GM12878 (cell line): ENCODE measurements around the gene LPIN3. TPM values are rescaled to one million over a fixed set of nuclear protein-coding genes. Genes with fewer than 3 reads are reported as not detected.

Experiments
- BHLHE40 ChIP-seq, 2 experiments: fragments of 450-650 bp in 1 of 2; IDR thresholded peaks; 2 replicates each; pipeline ENCODE4 v1.6.1; 2011 to 2017; ENCODE audit warnings: low read depth in 2 of 2, borderline replicate concordance in 1 of 2, improper control_type of control experiment in 1 of 2, low read length in 1 of 2, mild to moderate bottlenecking in 1 of 2
- CBFB ChIP-seq: IDR thresholded peaks from 2 replicates; pipeline ENCODE4 v1.6.1; 2016; ENCODE audit warnings: antibody characterized with exemption, low read depth
- DPF2 ChIP-seq: fragments of 450-650 bp; IDR thresholded peaks from 2 replicates; pipeline ENCODE4 v1.6.1; 2017; ENCODE audit warnings: mild to moderate bottlenecking
- GATAD2B ChIP-seq: fragments of 450-650 bp; conservative IDR thresholded peaks from 2 replicates; pipeline ENCODE4 v1.6.1; 2017; ENCODE audit warnings: low read depth, mild to moderate bottlenecking, moderate library complexity
- HDAC2 ChIP-seq: fragments of 200-600 bp; sonication (generic); IDR thresholded peaks from 2 replicates; pipeline ENCODE4 v1.6.1; 2017
- IKZF1 ChIP-seq: fragments of 450-650 bp; conservative IDR thresholded peaks from 2 replicates; pipeline ENCODE4 v1.6.1; 2017; ENCODE audit warnings: antibody characterized with exemption, mild to moderate bottlenecking
- MTA3 ChIP-seq: IDR thresholded peaks from 2 replicates; pipeline ENCODE4 v1.6.1; 2012; ENCODE audit warnings: low read length, inconsistent platforms, borderline replicate concordance
- NFXL1 ChIP-seq: fragments of 450-650 bp; IDR thresholded peaks from 2 replicates; pipeline ENCODE4 v1.6.1; 2017; ENCODE audit warnings: antibody characterized with exemption, mild to moderate bottlenecking, borderline replicate concordance
- NFYA ChIP-seq: IDR thresholded peaks from 2 replicates; pipeline ENCODE4 v1.6.1; 2011; ENCODE audit warnings: low read depth, mild to moderate bottlenecking, low read length, improper control_type of control experiment, borderline replicate concordance
- NR2F1 ChIP-seq: fragments of 450-650 bp; conservative IDR thresholded peaks from 2 replicates; pipeline ENCODE4 v1.6.1; 2017; ENCODE audit warnings: mild to moderate bottlenecking
- PBX3 ChIP-seq: IDR thresholded peaks from 2 replicates; pipeline ENCODE4 v1.6.1; 2011; ENCODE audit warnings: mild to moderate bottlenecking, low read depth, low read length, moderate library complexity; ENCODE audit not compliant: insufficient replicate concordance
- POLR2A ChIP-seq: IDR thresholded peaks from 2 replicates; pipeline ENCODE4 v1.6.1; 2011; ENCODE audit warnings: low read depth, mild to moderate bottlenecking, low read length
- POLR2AphosphoS5 ChIP-seq: IDR thresholded peaks from 2 replicates; pipeline ENCODE4 v1.6.1; 2011; ENCODE audit warnings: mild to moderate bottlenecking, low read length, inconsistent platforms
- SIN3A ChIP-seq: IDR thresholded peaks from 2 replicates; pipeline ENCODE4 v1.6.1; 2012; ENCODE audit warnings: low read depth, low read length, improper control_type of control experiment
- SRF ChIP-seq, 2 experiments: IDR thresholded peaks; 2 replicates each; pipeline ENCODE4 v1.6.1; 2011; ENCODE audit warnings: low read depth in 2 of 2, low read length in 2 of 2, mild to moderate bottlenecking in 1 of 2, moderate library complexity in 1 of 2
- TAF1 ChIP-seq: IDR thresholded peaks from 2 replicates; pipeline ENCODE4 v1.6.1; 2011; ENCODE audit warnings: mild to moderate bottlenecking, low read depth, low read length, borderline replicate concordance
- WRNIP1 ChIP-seq: IDR thresholded peaks from 2 replicates; pipeline ENCODE4 v1.6.1; 2011; ENCODE audit warnings: low read depth, low read length, improper control_type of control experiment, borderline replicate concordance
- ZBTB4 ChIP-seq: fragments of 450-650 bp; formaldehyde crosslinking; IDR thresholded peaks from 2 replicates; pipeline ENCODE4 v1.4.0; 2022; ENCODE audit warnings: mild to moderate bottlenecking, moderate library complexity
- ZNF274 ChIP-seq: IDR thresholded peaks from one replicate; pipeline ENCODE4 v1.8.0; 2011; ENCODE audit not compliant: insufficient read length, insufficient read depth
- polyA plus RNA-seq, 11 experiments: library from polyadenylated mRNA; depleted of rRNA in 4 of 11; unstranded in 6 of 11; stranded (reverse) in 5 of 11; fragments of >200 nt; fragmentation: Nextera tagmentation in 4 of 11; fragmentation: Illumina TruSeq in 1 of 11; extraction: Ambion mirVana in 4 of 11; extraction: Trizol in 1 of 11; gene quantifications; 1 replicate in 1 of 11; 2 replicates in 10 of 11; pipeline versions ENCODE4 v1.2.1 to v1.2.3, GENCODE V29; 2011 to 2016; ENCODE audit warnings: inconsistent platforms in 2 of 11, missing spikeins in 2 of 11, low read depth in 1 of 11
- total RNA-seq, 4 experiments: library from RNA; depleted of rRNA in 3 of 4; stranded (reverse); fragments of >200 nt in 3 of 4; fragmentation: Illumina TruSeq in 1 of 4; extraction: Trizol in 1 of 4; gene quantifications; 2 replicates each; pipeline versions ENCODE4 v1.2.1 to v1.2.3, GENCODE V29; 2013 to 2021
- TF ChIP-seq, protein P1 (sequence below): fragments of 450-650 bp; IDR thresholded peaks from 2 replicates; pipeline ENCODE4 v1.6.1; 2018; ENCODE audit warnings: borderline replicate concordance, mild to moderate bottlenecking; ENCODE audit not compliant: partially characterized antibody
- TF ChIP-seq, protein P2 (sequence below), 3 experiments: IDR thresholded peaks in 2 of 3; conservative IDR thresholded peaks in 1 of 3; 2 replicates each; pipeline ENCODE4 v1.5.1; 2011; ENCODE audit warnings: low read depth in 3 of 3, low read length in 3 of 3, mild to moderate bottlenecking in 3 of 3, control low read depth in 2 of 3, moderate library complexity in 2 of 3, inconsistent platforms in 1 of 3, mixed read lengths in 1 of 3; ENCODE audit not compliant: control insufficient read depth in 2 of 3, insufficient read depth in 1 of 3; ENCODE audit errors: extremely low read depth in 1 of 3

LPIN3 gene
- total and polyA plus RNA-seq, 10 of the 15 experiments (the other 5 are each of a cell fraction or from before 2014, with no cell fraction given), result 0.13 to 1.3 (median 0.51) TPM

DNA sequence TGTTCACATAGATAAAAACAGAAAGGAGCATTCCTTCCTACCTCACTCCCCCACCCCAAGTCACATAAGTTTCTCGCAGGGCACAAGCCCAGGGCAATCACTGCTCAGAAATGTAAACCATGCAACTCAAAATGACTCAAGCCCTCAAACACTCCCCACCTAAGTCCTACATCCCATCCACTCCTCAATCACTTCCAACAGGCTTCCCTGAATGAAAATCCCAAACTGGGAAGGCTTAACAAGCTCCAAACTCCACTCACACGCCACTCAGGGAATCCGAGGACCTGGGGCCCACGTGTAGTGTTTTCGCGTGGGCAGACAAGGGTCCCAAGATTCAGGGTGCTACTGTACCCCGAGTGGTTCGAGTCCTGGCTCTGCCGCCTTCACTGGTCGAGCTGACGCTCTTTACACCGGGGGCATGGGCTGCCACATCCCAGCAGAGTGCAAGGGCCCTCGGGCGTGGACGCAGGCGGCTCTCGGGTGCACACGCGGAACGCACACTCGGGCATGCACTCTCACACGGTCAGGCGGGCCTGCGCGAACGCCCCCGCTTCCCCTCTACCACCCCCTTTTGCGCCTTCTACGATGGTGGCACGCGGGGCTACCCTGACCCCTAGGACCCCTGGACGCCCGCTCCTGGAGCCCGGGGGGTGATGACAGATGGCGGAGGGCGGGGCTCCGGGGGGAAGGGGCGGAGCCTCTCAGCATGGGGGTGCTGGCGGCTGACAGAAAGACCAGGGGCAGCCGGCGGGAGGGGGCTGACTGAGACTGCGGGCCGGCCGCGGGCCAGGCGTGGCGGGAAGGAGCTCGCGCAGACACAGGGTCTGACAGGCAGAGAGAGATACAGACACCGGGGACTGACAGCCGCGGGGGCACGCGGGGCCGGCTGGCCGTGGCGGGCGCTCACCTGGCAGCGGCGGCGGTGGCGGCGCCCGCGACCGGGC is 23.7 kb upstream of the LPIN3 start (continued):
- TF ChIP-seq PBX3 (no peak), NR2F1 (peak; percentile 90), NFXL1 (no peak), HDAC2 (no peak), POLR2A (peak; percentile 53; the same call in 1 of the 2 replicates), GATAD2B (peak; percentile 75; the same call in 1 of the 2 replicates), BHLHE40 (IDR thresholded peaks at IDR 0.05; ENCODE audit: borderline replicate concordance in 1 of 2, low read depth in 2 of 2, low read length in 1 of 2) (peak; percentile 29 to 52; a peak in 2 of 4 replicates), SIN3A (no peak; the same call in 1 of the 2 replicates), IKZF1 (peak; percentile 43; the same call in 1 of the 2 replicates), TAF1 (no peak), WRNIP1 (no peak), ZNF274 (no peak), POLR2AphosphoS5 (no peak), DPF2 (0 out of 2 replicates have a peak, but pooled peaks have one; percentile 46), MTA3 (no peak), NFYA (no peak), CBFB (no peak), ZBTB4 (CRISPR knock-in tag) (no peak), SRF (IDR thresholded peaks at IDR 0.05; ENCODE audit: low read depth in 2 of 2, low read length in 2 of 2) (no peak)
- TF ChIP-seq, protein P1, sequence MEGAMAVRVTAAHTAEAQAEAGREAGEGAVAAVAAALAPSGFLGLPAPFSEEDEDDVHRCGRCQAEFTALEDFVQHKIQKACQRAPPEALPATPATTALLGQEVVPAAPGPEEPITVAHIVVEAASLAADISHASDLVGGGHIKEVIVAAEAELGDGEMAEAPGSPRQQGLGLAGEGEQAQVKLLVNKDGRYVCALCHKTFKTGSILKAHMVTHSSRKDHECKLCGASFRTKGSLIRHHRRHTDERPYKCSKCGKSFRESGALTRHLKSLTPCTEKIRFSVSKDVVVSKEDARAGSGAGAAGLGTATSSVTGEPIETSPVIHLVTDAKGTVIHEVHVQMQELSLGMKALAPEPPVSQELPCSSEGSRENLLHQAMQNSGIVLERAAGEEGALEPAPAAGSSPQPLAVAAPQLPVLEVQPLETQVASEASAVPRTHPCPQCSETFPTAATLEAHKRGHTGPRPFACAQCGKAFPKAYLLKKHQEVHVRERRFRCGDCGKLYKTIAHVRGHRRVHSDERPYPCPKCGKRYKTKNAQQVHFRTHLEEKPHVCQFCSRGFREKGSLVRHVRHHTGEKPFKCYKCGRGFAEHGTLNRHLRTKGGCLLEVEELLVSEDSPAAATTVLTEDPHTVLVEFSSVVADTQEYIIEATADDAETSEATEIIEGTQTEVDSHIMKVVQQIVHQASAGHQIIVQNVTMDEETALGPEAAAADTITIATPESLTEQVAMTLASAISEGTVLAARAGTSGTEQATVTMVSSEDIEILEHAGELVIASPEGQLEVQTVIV, result no peak
- TF ChIP-seq, protein P2, sequence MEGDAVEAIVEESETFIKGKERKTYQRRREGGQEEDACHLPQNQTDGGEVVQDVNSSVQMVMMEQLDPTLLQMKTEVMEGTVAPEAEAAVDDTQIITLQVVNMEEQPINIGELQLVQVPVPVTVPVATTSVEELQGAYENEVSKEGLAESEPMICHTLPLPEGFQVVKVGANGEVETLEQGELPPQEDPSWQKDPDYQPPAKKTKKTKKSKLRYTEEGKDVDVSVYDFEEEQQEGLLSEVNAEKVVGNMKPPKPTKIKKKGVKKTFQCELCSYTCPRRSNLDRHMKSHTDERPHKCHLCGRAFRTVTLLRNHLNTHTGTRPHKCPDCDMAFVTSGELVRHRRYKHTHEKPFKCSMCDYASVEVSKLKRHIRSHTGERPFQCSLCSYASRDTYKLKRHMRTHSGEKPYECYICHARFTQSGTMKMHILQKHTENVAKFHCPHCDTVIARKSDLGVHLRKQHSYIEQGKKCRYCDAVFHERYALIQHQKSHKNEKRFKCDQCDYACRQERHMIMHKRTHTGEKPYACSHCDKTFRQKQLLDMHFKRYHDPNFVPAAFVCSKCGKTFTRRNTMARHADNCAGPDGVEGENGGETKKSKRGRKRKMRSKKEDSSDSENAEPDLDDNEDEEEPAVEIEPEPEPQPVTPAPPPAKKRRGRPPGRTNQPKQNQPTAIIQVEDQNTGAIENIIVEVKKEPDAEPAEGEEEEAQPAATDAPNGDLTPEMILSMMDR (IDR thresholded peaks at IDR 0.05 in 2 of 3, conservative IDR thresholded peaks at IDR 0.05 in 1 of 3; ENCODE audit: control insufficient read depth in 2 of 3, extremely low read depth in 1 of 3, insufficient read depth in 1 of 3, low read depth in 3 of 3, low read length in 3 of 3), result no peak
